Uterus (tissue), 2 donors: Measurements from ENCODE around the gene ZFPM1.

Experiments used
- CTCF ChIP-seq, 4 experiments: fragments of 200-600 bp in 2 of 4; fragments of 450-650 bp in 2 of 4; sonication (generic) in 2 of 4; IDR thresholded peaks; one replicate each; pipeline ENCODE4 v1.5.1; 2016 to 2019; ENCODE audit warnings: antibody characterized with exemption in 4 of 4, mild to moderate bottlenecking in 2 of 4, moderate library complexity in 1 of 4
- POLR2A ChIP-seq, 2 donors: fragments of 450-650 bp; IDR thresholded peaks; one replicate each; pipeline ENCODE4 v1.6.1; 2016; ENCODE audit warnings: antibody characterized with exemption in 2 of 2, mild to moderate bottlenecking in 1 of 2, moderate library complexity in 1 of 2

- TF ChIP-seq CTCF (IDR thresholded peaks at IDR 0.05) = no peak
- TF ChIP-seq POLR2A (IDR thresholded peaks at IDR 0.05) = no peak
These were observed 19.3 kb upstream of the ZFPM1 start for GRCh38 chr16:88433632-88434352.
